Umbilical cord (tissue), 2 donors: ENCODE results near the gene CHPT1. TPM values are rescaled to one million over a fixed set of nuclear protein-coding genes. Genes with fewer than 3 reads are reported as not detected.

Experiments
- DNase-seq: peaks from one replicate; pipeline ENCODE4 v3.0.0-alpha.2; 2015; ENCODE audit warnings: low spot score
- total RNA-seq: library from RNA; depleted of rRNA; stranded (reverse); fragments of >200 nt; gene quantifications from one replicate; pipeline ENCODE4 v1.2.3, GENCODE V29; 2014; ENCODE audit warnings: low replicate concordance; ENCODE audit not compliant: insufficient read depth

CHPT1 gene
- total RNA-seq, 1 donor from 2014 or later: 32.7 TPM

DNA sequence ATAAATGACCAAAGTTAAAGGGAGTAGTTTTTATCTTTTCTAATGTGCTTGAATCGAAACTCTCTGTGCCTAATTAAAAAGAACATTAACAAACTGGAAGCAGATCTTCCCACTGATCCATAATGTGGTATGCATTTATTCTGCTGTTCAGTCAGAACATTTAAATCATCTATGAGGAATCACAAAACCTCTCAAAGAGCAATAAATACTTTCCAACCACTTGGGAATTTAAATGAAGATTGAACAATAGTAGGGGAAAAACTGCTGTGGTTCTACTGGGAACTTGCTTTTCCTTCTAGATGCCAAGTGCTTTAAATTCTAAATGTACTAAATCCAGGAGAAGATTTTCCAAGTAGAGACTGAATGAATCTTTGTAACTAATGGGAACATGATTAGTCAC lies 12.3 kb upstream of the CHPT1 start:
- DNase-seq: peak; percentile 4

DNA sequence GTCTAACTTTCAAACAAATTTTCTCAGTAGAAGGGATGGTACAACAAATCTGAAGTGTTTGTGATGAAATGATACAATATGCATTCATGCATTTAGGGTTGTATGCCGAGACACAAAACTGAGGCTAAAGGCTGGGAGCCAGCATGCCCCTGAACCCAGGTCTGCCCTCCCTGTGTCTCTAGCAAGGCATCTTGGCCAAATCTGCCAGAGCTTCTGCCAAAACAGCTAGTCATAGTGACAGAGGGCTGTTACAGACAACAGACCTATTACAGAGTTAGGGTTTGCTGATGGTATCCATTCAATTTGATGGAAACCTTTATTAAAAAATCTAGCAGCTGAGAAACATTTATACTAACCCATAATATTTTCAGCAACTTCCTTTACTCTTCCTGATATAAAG lies 11.3 kb upstream of the CHPT1 start:
- DNase-seq: no peak

- no peak for DNase-seq
Observed at GRCh38 chr12:101690544-101691098, 6.8 kb upstream of the CHPT1 start.

- DNase-seq: no peak
Observed at GRCh38 chr12:101691503-101692096, 5.8 kb upstream of the CHPT1 start.

DNA sequence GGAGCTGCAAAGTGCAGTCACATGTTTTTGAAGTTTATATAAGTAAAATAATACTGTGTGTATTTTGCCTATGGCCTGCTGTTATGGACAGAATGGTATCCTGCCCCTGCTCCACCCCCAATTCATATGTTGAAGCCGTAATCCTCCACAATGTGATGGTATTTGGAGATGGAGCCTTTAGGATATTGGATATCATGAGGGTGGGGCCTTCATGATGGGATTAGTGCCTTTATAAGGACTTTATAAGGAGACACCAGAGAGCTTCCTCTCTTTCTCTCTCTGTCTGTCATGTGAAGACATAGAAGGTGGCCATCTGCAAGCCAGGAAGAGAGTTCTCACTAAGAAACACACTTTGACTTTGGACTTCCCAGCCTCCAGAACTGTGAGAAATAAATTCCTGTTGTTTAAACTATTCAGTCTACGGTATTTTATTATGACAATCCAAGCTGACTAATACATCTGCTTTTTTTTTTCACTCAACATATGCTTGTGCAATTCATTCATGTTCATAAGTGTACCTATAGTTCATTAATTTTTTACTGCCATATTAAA lies 3.1 kb upstream of the CHPT1 start:
- no peak for DNase-seq

GRCh38 chr12:101694986-101695385 lies 2.5 kb upstream of the CHPT1 start:
- DNase-seq: no peak

DNA sequence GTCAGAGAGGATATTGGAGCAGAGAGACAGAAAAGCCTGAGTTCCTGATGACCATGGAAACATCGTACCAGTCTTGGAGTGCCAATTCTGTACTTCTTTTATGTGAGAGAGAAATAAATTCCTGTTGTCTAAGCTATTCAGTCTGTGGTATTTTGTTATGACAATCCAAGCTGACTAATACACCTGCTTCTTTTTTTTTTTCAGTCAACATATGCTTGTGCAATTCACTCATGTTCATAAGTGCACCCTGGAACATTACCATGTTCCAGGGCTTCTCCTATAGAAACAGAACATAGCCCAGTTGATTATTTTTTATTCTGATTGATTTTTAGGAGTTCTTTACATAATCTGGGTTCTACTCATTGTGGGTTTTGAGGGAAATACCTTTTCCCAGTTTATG lies 1.7 kb upstream of the CHPT1 start:
- no peak for DNase-seq

GRCh38 chr12:101696251-101697196 lies 916 bp upstream of the CHPT1 start:
- DNase-seq: no peak

- peak; percentile 49 for DNase-seq
Observed at GRCh38 chr12:101697930-101698799, 725 bp downstream of the CHPT1 start.

- no peak for DNase-seq
Observed at GRCh38 chr12:101698800-101699347, 1.4 kb downstream of the CHPT1 start.

DNA sequence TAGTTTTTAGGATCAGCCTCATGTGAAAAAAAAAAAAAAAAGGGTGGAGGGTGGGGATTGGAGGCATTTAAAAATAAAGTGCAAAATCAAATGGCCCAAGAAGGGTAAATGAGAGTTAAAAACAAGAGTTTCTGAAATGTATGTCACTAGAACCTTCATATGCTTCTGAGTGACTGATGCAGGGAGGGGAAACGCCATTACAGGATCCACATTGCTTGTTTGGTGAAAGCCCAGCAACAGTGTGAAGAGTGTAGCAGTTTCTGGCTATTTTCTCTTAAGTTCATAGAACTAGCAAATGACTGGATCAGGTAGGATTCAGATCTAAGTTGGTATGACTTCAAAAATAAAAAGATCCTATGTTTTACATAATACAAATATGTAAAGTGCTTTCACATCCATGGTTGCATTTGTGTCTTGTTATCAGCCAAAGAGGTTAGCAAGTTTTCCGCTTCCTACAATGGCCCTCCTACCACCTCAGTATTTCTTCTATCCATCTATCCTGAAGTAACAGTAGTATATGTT lies 2.9 kb downstream of the CHPT1 start:
- no peak for DNase-seq

DNA sequence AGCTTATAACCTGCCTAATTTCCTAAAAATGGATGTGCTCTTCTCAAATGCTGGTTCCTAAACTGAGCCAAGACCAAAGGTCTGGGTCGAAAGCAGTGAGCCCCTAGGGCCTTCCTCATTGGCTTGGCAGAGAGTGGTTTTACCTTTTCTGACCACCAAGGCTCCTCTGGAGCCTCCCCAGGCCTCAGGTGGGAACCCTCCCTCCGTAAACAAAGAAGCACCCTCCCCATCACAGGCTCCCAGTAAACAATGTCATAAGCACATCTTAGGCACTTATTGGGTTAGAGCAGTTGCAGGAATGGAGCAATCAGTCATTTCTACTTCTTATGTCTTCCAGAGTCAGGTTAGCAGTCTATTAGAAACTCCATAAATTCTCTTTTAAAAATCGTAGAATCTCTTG lies 6.0 kb downstream of the CHPT1 start:
- DNase-seq: no peak

GRCh38 chr12:101706403-101706802 lies 9.0 kb downstream of the CHPT1 start:
- DNase-seq: no peak

- DNase-seq: no peak
Observed at GRCh38 chr12:101707131-101707782, 9.8 kb downstream of the CHPT1 start.

DNA sequence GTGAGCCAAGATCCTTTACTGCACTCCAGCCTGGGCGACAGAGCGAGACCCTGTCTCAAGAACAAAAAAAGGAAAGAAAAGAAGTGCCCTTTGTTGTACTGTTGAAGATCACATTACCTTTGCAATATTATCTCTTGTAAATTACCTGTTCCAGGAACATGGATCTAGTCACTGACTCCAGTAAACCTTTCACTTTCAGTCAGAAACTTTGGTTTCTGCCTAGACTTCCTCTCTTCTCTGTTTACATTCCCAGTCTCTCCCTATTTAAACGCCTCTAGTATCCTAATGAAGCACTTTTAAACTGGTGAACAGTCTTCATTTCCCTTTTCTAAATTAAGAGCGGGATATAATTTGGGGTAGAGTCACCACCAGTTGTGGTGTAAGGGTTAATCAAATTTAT lies 12.8 kb downstream of the CHPT1 start:
- DNase-seq: no peak

- peak; percentile 48 for DNase-seq
Observed at GRCh38 chr12:101713059-101713682, 15.7 kb downstream of the CHPT1 start.

DNA sequence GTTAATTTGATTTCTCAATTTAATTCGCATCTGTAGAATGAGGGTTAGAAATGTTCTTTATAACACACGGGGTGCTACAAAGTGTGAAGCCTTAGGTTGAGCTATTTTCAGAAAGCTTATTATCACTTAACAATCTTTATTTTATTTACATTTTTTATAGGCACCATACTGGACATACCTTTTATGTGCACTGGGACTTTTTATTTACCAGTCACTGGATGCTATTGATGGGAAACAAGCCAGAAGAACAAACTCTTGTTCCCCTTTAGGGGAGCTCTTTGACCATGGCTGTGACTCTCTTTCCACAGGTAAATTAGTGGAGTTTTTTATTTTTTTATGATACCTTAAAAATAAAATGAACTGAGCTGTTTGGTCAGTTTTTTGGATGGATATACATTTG lies 16.5 kb downstream of the CHPT1 start:
- DNase-seq: no peak

GRCh38 chr12:101714877-101715444 lies 17.5 kb downstream of the CHPT1 start:
- no peak for DNase-seq

GRCh38 chr12:101719566-101719965 lies 22.1 kb downstream of the CHPT1 start:
- no peak for DNase-seq

- DNase-seq: no peak
Observed at GRCh38 chr12:101720118-101720517, 22.7 kb downstream of the CHPT1 start.
